HG03280 (cell line): ENCODE measurements around the gene PTPA.

Source experiments
- ATAC-seq: cut with Tn5 transposase; IDR thresholded peaks from one replicate; pipeline ENCODE4 v1.9.1; 2021; ENCODE audit warnings: mild to moderate bottlenecking, moderate library complexity; ENCODE audit not compliant: unreplicated experiment

PTPA gene

DNA sequence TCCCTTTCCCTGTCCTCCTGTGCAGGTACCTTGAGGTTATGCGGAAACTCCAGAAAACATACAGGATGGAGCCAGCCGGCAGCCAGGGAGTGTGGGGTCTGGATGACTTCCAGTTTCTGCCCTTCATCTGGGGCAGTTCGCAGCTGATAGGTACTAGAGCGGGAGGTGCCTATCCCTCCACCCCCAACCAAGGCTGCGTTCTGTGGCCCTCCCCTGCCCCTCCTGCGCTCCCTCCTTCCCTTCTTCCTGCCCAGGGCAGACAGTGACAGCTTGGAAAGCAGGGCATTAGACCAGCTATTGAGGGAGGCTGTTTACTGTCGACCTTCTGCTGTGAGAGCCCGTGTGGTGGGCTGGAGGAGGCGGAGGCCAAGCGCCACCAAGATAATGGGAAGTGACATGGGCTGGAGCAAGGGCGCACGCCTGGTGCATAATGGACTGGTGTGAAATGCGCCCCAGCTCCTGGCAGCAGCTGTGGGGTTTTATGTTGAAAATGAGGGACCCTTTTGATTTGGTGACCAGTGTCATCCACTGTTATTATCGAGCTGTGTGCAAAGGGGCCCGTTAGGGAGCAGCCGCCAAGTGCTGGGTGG is 25.3 kb downstream of the PTPA start:
- no peak for ATAC-seq

DNA sequence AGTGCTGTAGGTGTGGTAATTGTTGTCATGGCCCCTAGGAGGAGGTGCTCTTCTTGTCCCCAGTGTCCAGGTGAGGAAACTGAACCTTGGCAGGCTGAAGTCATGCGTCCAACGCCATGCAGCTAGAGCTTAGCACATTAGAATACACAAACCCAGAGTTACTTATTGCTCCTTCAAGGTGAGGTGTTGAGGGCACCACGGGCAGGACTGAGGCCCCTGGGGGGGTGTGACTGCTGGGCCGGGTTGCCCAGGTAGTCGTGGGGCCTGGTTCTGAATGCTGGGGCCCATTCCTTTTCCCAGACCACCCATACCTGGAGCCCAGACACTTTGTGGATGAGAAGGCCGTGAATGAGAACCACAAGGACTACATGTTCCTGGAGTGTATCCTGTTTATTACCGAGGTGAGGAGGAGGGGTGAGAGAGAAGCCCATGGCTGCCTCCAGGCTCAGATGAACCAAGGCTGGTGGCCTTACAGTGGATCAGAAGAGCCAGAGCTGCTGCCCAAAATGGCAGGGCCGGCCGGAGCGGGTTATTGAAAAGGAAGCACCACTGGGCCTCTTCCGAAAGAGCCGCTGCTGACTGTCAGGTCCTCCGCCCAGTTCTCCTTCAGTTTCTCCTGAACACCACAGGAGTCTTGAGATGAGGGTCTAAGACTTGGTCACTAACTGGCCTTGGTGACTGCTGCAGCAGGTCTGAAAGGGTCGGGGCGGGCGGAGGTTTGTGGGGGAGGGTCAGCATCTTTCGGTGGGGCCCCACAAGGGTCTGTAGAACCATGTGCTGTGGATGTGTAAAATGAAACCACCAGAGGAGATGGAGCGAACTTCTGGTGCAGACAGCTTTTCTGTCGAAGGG is 26.3 kb downstream of the PTPA start:
- ATAC-seq = no peak

DNA sequence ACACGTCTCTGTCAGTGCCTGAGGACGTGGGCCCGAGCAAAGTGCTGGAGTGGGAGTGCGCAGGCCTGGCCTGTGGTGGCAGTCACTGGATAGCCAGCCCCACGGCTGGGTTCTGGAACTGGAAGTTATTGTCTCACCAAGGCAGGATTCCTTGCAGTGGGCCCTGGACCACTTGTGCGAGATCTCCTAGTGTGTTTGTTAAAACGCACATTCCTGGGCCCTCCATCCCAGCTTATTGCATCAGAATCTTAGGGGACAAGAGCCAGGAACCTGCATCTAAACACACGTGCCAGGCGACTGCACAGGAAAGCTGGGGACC is 26.9 kb downstream of the PTPA start:
- ATAC-seq = no peak

DNA sequence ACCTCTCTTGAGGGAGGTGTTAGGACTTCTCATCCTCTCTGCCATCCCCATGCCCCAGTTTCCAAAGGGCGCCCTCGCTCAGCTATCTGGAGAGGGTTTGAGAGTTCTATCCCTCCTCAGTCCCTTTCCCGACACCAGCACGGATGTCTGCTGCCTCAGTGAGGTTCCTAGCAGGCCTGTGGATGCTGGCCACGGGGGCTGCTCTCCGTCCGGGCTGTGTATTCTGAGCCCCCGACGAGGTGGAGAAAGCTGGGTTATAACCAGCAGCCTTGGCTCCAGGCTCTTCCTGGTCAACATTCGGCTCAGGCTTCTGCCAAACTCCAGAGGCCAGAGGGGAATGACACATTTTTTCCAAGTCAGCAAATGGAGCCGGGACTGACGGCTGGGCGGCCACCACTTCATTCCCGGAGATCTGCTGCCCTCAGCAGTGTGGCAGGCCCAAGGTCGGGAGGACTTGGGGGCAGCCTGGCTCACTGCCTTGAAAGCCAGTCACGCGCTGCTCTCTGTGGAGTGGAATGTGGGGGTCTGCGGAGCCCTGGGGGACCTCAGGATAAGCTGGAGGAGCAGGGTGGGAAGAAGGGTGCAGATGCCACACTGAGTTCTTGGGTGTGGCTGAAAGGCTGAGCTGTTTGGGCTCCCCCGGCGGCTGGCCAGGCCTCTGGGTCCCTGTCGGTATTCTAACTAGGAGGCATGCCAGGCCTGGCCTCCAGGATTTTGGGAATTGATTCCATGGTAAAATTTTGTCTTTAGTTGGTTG is 27.4 kb downstream of the PTPA start:
- no peak for ATAC-seq

DNA sequence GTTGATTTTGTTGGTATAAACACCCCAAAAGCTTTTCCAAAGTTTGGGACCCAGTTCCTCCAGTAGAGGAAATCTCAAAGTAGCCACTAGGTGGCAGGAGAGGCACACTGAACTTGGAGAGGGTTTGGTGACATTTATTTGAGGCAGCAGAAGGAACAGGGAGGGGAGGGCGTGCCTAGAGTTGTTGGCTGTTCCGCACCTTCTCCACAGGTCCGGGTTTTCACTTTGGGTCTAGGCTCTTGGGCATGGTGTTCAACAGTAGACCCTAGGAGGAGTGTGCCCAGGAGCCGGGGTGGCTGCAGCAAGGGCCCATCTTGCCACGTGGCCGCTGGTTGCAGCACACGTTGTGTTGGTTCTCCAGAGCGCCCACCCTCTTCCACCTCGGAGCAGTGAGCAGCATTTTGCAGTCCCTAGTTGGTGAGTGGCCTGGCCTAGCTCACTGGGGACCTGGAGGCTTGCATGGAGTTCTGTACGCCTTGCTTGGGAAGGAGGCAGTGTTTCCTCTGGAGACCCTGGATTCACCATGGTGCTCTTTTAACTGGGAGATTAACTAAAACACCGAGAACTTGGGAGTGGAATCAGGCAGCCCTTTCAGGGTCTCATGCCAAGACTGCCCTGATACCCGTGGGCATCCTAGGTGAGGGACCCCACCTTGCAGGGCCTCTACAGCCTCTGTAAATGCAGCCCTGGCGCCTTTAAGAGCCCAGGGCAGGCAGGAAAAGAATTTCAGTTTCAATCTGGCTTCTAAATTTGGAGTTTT is 28.2 kb downstream of the PTPA start:
- peak; percentile 32 for ATAC-seq

DNA sequence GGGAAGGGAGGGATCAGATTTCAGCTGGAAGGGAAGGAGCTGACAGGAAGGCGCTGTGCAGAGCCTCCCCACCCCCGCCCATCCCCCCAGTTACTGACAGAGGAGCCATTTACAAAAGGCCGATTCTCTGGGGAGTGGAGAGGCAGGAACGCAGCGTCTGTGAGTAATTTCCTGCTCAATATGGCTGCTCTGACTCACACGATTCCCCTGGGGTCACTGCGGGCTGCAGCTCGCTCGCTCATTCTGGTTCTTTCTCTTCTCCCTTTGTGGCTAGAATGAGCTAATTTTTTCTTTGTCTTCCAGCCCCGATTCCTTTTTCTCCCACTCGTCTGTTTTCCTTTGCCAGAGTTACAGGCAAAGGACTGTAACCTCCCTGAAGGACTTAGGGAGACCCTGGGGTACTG is 28.8 kb downstream of the PTPA start:
- ATAC-seq = peak; percentile 67

DNA sequence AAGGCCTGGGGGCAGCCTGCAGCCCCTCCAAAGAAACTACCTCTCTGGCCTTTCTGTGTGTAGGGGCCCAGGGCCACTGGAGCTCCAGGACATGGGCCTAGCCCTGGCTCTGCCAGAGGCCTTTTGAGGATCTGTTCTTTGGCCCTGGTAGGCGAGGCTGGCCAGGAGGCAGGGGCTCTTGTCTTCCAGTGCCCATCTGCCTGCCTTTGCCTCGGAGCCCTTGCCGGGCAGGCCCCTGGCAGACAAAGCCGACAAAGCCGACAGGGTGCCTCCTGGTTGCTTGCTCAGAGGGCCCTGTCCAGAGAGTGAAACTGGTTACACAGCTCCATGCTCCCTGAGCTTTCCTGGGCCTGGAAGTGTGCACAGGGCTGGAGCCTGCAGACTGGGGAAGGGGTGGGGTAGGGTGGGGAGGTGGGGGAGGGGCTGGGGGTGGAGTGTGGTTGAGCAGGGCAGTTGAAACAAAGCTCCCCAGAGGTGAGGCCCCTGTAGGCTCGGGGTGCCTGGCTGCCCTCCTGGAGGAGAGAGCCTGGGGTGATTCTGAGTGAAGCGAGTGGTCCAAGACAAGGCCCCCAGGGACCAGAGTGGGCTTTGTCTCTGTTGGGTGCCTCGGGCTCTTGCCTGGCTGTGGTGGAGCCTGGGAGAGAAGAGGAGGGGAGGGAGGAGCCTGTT is 29.3 kb downstream of the PTPA start:
- peak; percentile 22 for ATAC-seq

DNA sequence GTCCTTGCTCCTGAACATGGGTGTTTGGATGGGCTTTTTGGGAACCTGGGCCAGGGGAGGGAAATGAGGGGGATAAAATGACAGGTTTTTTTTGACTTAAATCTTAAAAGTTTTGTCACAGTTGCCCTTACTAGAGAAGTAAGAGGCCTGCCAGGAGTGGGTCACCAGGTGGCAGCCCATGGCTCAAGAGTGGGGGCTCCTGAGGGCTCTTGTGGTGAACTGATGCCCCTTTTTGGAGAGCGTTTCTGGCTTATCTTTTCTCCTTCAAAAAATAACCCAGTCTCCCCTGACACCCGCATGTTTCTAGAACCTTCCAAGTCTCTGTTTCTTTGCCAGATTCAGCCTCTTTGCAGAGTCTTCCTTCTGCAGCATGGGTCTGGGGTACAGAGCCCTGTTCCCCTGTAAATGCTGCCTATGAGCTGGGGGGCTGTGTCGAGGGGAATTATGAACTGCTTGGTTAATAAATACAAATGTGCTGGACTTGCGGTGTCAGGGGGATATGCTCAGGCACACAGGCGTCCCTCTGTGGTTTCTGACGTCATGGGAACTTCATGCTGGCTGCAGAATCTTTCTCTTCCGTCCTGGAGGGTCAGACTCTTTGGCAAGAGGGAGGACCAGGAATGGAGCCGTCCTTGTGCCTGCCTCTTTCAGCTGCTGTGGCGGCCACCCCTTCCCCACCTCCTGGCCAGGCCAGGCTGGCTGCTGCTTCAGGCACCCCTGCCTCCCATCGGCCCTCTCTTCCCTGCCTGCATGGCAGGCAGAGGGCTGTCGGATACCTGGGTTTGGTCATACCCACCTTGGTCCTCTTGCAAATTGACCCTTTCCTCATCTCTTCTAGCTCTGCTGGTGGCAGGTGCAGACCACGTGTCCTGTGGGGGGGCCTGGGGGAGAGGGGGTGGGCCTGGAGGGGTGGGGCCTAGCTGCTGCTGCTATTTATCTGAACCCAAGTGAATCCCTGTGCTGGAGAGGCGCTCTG is 30.1 kb downstream of the PTPA start:
- ATAC-seq = no peak

DNA sequence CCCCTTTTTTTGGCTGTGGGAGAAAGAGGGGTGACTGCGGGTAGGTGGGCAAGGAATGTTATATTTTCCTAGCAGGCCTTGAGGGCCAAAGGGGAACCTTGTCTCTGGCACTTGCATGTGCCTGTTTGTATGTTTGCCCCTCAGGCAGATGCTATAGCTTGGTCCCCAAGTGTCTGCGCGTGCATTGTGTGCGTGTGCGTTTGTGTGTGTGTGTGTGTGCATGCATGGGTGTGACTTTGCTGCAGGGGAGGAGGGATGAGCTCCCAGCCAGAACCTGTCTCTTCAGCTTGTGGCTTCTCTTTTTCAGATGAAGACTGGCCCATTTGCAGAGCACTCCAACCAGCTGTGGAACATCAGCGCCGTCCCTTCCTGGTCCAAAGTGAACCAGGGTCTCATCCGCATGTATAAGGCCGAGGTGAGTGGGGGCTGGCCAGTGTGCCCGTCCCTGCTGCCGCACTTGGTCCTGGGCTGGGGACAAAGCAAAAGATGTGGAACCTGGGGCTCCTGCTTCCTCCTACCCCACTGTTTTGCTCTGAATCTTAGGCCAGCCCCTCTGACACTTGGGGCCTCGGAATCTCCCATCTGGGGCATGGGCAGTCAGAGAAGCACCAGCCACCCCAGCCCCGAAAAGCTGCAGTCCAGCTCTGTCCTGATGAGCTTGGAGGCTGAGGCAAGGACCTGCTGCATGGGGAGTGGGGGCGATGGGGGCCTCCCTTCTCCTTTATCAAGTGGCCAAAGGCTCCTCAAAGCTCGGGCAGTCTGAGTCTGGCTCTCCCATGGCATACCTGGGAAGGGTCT is 31.1 kb downstream of the PTPA start:
- no peak for ATAC-seq

DNA sequence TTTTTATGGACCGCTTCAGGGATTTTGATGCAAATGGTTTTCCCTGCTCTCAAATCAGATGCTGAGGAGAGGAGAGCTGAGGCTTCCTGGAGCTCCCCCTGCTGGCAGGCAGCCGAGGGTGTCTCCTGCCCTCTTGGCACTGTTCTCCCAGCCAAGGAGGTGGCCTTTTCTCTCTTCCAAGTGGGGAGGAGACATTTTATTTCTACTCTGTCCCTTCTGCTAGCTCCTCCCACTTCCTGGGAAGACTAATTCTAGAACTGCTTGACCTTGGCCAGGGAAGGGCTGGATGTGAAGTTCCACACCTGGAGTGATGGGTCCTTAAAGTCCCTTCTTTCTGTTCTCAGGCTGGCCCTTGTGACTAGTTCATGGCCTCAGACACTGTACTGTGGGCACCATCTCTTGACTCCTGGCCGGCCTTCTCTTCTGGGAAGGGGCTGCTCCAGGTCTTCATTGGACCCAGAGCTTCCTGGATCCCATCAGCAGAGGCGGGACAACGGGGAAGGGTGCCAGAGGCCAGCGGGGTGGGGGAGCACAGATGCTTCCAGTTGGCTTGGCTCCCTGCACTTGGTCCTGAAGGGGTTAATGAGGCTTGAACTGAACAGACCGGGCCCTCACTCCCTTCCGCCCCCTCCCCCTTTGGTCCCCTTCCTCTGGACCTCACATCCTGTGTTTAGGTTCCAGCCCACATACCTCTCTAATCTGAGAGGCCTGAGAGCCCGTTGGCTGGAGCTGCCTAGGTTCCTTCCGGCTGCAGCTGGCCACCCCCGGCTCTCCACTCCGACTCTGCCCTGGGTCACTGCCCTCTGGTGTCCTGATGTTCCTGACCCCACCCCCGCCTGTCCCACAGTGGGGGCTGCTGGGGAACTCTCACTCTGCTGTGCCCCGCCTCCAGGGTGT is 32.1 kb downstream of the PTPA start:
- ATAC-seq = no peak

DNA sequence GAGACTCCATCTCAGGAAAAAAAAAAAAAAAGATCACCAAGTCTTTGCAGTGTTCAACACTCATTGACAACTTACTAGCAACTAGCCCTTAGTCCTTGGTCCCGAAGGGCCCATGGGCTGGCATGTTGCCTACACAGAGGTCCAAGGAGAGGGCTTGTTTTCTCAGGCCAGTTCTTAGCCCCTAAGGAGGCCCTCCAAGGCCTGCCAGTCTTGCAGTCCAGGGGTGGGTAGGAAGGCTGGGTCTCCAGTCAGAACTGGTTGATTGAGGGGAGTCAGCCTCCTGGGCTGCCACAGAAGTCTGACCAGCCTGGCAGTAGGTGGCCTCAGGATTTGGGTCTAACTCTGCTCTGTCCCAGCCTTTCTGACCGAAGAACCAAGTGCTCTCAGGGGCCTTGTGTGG is 34.1 kb downstream of the PTPA start:
- no peak for ATAC-seq

DNA sequence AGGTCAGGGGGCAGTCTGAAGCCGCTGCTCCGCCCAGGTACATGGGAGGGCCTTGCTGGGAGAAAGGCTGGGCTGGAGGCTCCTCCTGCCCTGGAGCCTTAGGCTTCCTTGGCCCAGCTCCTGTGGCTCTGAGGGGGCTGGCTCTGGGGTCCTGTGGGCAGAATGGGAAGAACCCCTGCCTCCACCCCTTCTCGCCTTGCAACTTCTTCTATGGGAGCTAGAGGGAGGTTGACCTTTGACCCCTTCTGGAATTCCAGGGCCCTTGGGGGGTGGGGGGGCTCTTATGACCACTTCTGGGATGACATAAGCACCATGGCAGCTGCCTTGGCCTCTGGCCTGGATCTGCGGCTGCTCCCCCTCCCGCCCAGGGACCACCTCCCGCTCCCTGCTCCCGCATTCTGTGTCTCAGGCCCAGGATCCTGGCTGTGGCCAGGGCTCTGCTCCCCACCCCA is 34.7 kb downstream of the PTPA start:
- ATAC-seq = no peak

DNA sequence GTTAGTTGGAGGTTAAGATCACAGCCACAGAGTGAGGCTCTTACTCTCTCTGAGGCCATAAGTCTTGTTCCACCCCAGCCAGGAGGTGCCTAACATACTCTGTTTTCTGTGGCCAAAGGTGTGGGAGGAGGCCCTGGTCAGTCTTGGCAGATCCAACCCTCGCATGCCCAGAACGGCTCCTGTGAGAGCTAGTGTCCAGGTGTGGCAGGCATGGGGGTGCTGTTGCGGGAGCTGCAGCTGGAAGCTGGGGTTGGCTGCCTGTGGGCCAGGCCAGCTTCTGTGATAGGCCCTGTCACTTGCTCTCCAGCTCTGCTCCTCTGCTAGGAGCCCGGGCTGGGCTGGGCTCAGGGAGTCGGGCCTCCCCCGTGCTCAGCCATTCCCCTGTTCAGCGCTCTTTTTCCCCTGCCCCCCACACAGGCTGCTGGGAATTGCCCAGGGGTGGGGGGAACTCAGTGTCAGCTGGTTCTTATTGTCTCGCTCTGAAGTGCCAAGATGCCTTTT is 35.3 kb downstream of the PTPA start:
- ATAC-seq = no peak

DNA sequence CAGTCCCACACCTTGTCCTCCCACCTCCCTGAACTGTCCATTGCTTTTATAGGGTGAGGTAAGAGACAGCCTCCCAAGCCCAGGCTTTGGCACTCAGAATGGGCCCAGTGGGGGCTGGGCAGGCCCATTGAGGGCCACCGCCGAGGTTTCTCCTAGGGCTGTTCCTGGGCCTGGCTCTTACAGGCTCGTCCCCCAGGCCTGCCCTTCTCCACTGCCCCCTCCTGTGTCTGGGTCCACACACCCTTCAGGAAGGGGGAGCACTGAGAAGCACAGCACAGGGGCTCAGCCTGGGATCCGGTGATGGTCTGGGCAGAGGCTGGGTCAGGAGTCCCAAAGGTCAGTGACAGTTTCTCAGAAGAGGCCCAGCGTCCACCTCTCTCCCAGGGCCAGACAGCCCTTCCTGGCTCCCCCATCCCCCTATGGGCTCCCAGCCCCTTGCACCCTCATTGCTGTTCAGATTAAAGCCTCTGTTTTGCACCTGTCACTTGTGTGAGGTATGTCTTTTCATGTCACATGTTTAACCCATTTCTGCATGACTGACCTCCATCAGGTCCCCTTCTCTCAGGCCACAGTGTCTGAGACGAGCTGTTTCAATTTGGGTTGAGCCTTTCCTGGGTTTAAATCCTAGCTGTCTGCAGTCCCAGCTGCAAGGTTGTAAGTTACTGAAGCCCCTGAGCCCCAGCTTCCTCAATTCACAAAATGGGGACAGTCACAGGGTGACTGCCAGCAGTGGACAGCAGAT is 37.4 kb downstream of the PTPA start:
- no peak for ATAC-seq

DNA sequence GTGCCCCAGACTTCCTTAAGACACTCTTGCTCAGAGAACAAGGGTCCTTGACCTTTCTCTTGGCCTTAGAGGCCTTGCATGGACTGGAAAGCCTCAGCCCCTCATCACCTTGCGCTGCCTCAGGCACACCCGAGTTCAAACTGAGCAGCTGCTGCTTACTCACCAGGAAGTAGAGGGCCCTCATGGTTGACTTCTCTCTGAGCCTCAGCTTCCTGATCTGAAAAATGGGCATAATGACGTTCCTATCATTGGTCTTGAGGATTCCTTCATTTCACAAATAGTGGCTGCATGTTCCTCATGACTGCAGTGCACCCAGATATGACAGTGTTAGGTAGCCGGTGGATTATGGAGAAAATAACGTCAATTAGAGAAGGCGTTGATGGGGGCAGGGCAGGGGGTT is 38.2 kb downstream of the PTPA start:
- no peak for ATAC-seq

DNA sequence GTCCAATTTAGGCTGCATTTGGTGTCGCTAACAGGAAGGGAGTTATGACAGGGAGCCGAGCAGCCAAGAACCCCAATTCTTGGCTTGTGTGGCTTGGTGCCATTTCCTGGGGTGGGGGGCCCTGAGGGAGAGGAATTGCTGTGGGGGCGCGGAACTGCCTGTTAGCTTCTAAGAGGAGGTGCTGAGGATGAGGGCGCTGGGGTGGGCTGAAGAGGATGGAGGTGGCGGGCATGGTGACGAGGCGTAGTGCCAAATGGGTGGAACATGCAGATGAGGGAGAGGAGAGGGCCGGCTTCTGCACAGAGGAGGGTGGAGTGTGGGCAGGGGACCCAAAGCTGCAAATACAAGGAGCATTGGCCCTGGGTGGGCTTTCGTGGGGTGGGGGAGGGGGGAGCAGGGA is 38.9 kb downstream of the PTPA start:
- no peak for ATAC-seq

DNA sequence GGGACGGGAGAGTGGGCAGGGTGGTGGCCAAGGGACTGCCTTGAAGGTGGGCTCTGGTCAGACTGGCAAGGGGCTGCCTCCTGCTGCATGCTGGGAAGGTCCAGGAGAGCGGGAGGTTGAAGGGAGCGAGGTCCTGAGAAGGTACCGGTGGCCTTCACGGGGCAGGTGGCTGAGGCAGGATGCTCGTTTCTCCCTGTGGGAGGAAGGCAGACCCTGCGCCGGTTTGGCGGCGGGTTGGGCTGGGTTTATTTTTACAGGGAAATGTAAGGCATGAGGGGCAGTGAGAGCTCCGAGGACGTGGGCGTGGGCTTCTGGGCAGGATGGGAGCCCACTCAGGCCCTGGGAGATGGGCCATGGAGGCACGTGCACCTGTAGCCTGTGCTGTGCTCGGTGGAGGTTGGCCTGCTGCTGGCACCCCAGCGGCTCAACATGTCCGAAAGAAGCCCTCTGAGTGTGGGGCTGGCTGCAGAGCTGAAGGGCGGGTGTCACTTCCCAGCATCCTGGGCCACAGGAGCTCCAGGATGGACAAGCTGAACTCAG is 39.5 kb downstream of the PTPA start:
- ATAC-seq = no peak
